Fibroblast of the aortic adventitia (primary cell): ENCODE measurements around the gene OMP. TPM values are rescaled to one million over a fixed set of nuclear protein-coding genes. Genes with fewer than 3 reads are reported as not detected.

Experiments
- DNase-seq: peaks from one replicate; pipeline ENCODE4 v3.0.0-alpha.2; 2010; ENCODE audit warnings: low read depth
- H3K4me3 ChIP-seq: 2 replicates; pipeline ENCODE4 v1.5.1; 2011; ENCODE audit warnings: low read depth, mild to moderate bottlenecking, control low read depth, low read length, moderate library complexity
- CTCF ChIP-seq: IDR thresholded peaks from 2 replicates; pipeline ENCODE4 v1.5.1; 2011; ENCODE audit warnings: mild to moderate bottlenecking, low read length, control low read depth, inconsistent platforms; ENCODE audit not compliant: insufficient read depth
- total RNA-seq: library from RNA; depleted of rRNA; stranded (reverse); fragments of >200 nt; gene quantifications from 2 replicates; pipeline ENCODE4 v1.2.3, GENCODE V29; 2012; ENCODE audit warnings: low replicate concordance

OMP gene
- total RNA-seq, 1 donor: 1.1 TPM

GRCh38 chr11:77086521-77087472, 15.8 kb upstream of the OMP start:
- TF ChIP-seq CTCF: no peak
- no peak for DNase-seq
- no peak overlapping the region for H3K4me3 ChIP-seq

GRCh38 chr11:77087723-77088225, 14.9 kb upstream of the OMP start:
- DNase-seq: no peak

GRCh38 chr11:77088236-77089003, 14.2 kb upstream of the OMP start:
- DNase-seq: no peak
- H3K4me3 ChIP-seq: no peak overlapping the region
- TF ChIP-seq CTCF: no peak

More at GRCh38 chr11:77087723-77088225, 14.9 kb upstream of the OMP start:
- H3K4me3 ChIP-seq: no peak overlapping the region
- TF ChIP-seq CTCF: no peak

GRCh38 chr11:77089004-77089545, 13.6 kb upstream of the OMP start:
- no peak for DNase-seq

GRCh38 chr11:77090046-77090372, 12.6 kb upstream of the OMP start:
- no peak for DNase-seq
- no peak overlapping the region for H3K4me3 ChIP-seq
- TF ChIP-seq CTCF: no peak

More at GRCh38 chr11:77089004-77089545, 13.6 kb upstream of the OMP start:
- no peak for TF ChIP-seq CTCF
- H3K4me3 ChIP-seq: no peak overlapping the region

- no peak for DNase-seq
- no peak overlapping the region for H3K4me3 ChIP-seq
- TF ChIP-seq CTCF: no peak
Observed at GRCh38 chr11:77090373-77091111, 12.1 kb upstream of the OMP start.
